ENCODE measurements around the gene SLC22A13. TPM values are rescaled to one million over a fixed set of nuclear protein-coding genes. Genes with fewer than 3 reads are reported as not detected.

SLC22A13 gene
- polyA plus RNA-seq, 1 donor from 2014 or later: not detected

DNA sequence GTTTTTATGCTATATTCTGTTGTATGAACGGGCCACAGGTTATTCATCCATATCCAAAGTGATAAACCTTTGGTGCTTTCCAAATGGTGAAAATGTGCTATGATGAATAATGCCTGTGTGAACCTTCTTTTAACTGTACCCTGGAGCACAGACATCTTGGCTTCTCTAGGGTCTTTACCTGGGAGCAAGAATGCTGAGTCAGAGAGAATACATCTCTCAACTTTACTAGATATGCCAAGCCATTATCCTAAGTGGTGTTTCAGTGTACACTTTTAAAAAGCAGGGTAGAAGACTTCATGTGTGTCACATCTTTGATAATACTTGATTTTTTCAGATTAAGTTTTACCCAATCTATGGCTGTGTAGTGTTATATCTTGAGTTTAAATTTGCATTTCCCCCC, 57.4 kb downstream of the SLC22A13 start:
- TF ChIP-seq EZH2 (IDR thresholded peaks at IDR 0.05; ENCODE audit: borderline replicate concordance, insufficient read depth, low read length, poor library complexity, severe bottlenecking): no peak
- no peak for TF ChIP-seq EP300 (conservative IDR thresholded peaks at IDR 0.05; ENCODE audit: poor library complexity, severe bottlenecking)
- TF ChIP-seq, protein P1, sequence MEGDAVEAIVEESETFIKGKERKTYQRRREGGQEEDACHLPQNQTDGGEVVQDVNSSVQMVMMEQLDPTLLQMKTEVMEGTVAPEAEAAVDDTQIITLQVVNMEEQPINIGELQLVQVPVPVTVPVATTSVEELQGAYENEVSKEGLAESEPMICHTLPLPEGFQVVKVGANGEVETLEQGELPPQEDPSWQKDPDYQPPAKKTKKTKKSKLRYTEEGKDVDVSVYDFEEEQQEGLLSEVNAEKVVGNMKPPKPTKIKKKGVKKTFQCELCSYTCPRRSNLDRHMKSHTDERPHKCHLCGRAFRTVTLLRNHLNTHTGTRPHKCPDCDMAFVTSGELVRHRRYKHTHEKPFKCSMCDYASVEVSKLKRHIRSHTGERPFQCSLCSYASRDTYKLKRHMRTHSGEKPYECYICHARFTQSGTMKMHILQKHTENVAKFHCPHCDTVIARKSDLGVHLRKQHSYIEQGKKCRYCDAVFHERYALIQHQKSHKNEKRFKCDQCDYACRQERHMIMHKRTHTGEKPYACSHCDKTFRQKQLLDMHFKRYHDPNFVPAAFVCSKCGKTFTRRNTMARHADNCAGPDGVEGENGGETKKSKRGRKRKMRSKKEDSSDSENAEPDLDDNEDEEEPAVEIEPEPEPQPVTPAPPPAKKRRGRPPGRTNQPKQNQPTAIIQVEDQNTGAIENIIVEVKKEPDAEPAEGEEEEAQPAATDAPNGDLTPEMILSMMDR (IDR thresholded peaks at IDR 0.05; ENCODE audit: poor library complexity, severe bottlenecking): no peak
- Histone ChIP-seq H3K4me3 (ENCODE audit: low read length) (no peak overlapping the region), H2AFZ (ENCODE audit: low read depth, low read length) (no peak overlapping the region), H4K20me1 (ENCODE audit: insufficient read depth) (no peaks in the 10 kb centered on the region), H3K27me3 (ENCODE audit: insufficient read depth, low read depth, low read length) (no peaks in the 10 kb centered on the region), H3K4me2 (ENCODE audit: low read length) (no peak overlapping the region), H3K9me3 (ENCODE audit: low read length) (no peaks in the 10 kb centered on the region), H3F3A (ENCODE audit: insufficient read depth, low read length, poor library complexity, severe bottlenecking) (no peaks in the 10 kb centered on the region), H3K9ac (ENCODE audit: low read length) (no peak overlapping the region), H3K9me2 (ENCODE audit: insufficient read depth, low read length) (no peaks in the 10 kb centered on the region), H3K27ac (ENCODE audit: low read length) (no peak overlapping the region), H3K79me2 (replicated peaks; ENCODE audit: insufficient read depth, low read length) (no peaks in the 10 kb centered on the region), H3K36me3 (ENCODE audit: insufficient read depth, low read length) (no peaks in the 10 kb centered on the region)

DNA sequence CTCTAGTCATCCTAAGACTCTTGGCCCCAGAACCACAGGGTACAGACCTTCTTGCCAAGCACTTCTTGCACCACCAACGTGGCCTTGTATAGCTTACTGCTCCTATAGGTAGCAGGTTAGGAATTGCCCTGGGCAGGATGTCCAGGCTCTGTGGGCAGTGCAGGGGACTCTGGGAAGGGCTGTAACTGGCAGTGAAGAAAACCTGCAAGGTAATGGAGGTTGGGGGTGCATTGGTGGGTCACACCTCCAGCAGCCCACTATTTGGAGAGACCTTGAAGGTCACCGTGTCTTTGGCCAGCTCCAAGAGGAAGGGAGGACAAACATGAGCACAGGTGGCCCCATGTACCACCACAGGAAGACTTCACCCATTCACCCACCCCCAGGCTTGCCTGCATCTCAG, 59.6 kb downstream of the SLC22A13 start:
- Histone ChIP-seq H3F3A (ENCODE audit: insufficient read depth, low read length, poor library complexity, severe bottlenecking) (no peaks in the 10 kb centered on the region), H3K36me3 (ENCODE audit: insufficient read depth, low read length) (no peaks in the 10 kb centered on the region), H3K9ac (ENCODE audit: low read length) (no peak overlapping the region), H3K9me3 (ENCODE audit: low read length) (no peaks in the 10 kb centered on the region), H2AFZ (ENCODE audit: low read depth, low read length) (no peak overlapping the region), H4K20me1 (ENCODE audit: insufficient read depth) (no peaks in the 10 kb centered on the region), H3K27ac (ENCODE audit: low read length) (no peak overlapping the region), H3K9me2 (ENCODE audit: insufficient read depth, low read length) (no peaks in the 10 kb centered on the region), H3K79me2 (replicated peaks; ENCODE audit: insufficient read depth, low read length) (no peaks in the 10 kb centered on the region), H3K27me3 (ENCODE audit: insufficient read depth, low read depth, low read length) (no peaks in the 10 kb centered on the region), H3K4me3 (ENCODE audit: low read length) (no peak overlapping the region), H3K4me2 (ENCODE audit: low read length) (no peak overlapping the region)
- TF ChIP-seq, protein P2, sequence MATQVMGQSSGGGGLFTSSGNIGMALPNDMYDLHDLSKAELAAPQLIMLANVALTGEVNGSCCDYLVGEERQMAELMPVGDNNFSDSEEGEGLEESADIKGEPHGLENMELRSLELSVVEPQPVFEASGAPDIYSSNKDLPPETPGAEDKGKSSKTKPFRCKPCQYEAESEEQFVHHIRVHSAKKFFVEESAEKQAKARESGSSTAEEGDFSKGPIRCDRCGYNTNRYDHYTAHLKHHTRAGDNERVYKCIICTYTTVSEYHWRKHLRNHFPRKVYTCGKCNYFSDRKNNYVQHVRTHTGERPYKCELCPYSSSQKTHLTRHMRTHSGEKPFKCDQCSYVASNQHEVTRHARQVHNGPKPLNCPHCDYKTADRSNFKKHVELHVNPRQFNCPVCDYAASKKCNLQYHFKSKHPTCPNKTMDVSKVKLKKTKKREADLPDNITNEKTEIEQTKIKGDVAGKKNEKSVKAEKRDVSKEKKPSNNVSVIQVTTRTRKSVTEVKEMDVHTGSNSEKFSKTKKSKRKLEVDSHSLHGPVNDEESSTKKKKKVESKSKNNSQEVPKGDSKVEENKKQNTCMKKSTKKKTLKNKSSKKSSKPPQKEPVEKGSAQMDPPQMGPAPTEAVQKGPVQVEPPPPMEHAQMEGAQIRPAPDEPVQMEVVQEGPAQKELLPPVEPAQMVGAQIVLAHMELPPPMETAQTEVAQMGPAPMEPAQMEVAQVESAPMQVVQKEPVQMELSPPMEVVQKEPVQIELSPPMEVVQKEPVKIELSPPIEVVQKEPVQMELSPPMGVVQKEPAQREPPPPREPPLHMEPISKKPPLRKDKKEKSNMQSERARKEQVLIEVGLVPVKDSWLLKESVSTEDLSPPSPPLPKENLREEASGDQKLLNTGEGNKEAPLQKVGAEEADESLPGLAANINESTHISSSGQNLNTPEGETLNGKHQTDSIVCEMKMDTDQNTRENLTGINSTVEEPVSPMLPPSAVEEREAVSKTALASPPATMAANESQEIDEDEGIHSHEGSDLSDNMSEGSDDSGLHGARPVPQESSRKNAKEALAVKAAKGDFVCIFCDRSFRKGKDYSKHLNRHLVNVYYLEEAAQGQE (IDR thresholded peaks at IDR 0.05; ENCODE audit: borderline replicate concordance): no peak
- TF ChIP-seq POLR2AphosphoS5 (IDR thresholded peaks at IDR 0.05) (no peak), RAD21 (conservative IDR thresholded peaks at IDR 0.05) (no peak), TAF1 (IDR thresholded peaks at IDR 0.05; ENCODE audit: low read depth) (no peak)

GRCh38 chr3:38327335-38328009, 61.9 kb downstream of the SLC22A13 start:
- no peak overlapping the region for H3K4me3 ChIP-seq (ENCODE audit: low read length)
- no peaks in the 10 kb centered on the region for H3K27me3 ChIP-seq (ENCODE audit: insufficient read depth, low read depth, low read length)
- no peaks in the 10 kb centered on the region for H3K79me2 ChIP-seq (replicated peaks; ENCODE audit: insufficient read depth, low read length)
- H3K9me3 ChIP-seq (ENCODE audit: low read length): no peaks in the 10 kb centered on the region
- no peak overlapping the region for H3K27ac ChIP-seq (ENCODE audit: low read length)
- TF ChIP-seq RAD21 (conservative IDR thresholded peaks at IDR 0.05) (no peak), EP300 (conservative IDR thresholded peaks at IDR 0.05; ENCODE audit: poor library complexity, severe bottlenecking) (no peak)
- H3K9me2 ChIP-seq (ENCODE audit: insufficient read depth, low read length): no peaks in the 10 kb centered on the region
- H3K9ac ChIP-seq (ENCODE audit: low read length): no peak overlapping the region
- H3K36me3 ChIP-seq (ENCODE audit: insufficient read depth, low read length): no peaks in the 10 kb centered on the region
- H3F3A ChIP-seq (ENCODE audit: insufficient read depth, low read length, poor library complexity, severe bottlenecking): no peaks in the 10 kb centered on the region
- H3K4me2 ChIP-seq (ENCODE audit: low read length): no peak overlapping the region
- H2AFZ ChIP-seq (ENCODE audit: low read depth, low read length): no peak overlapping the region
- no peaks in the 10 kb centered on the region for H4K20me1 ChIP-seq (ENCODE audit: insufficient read depth)

Small RNAs within 50 kb of the gene (small RNA-seq; reads per million reads assigned to genes)
- gene RNU6-235P: 0 reads per million in 3 experiments

Other genes with a start within 250 kb of the SLC22A13 start
- gene PLCD1, start 236.2 kb upstream of the SLC22A13 start, polyA plus RNA-seq: 4.6 and 7.6 TPM in 2 replicates
- gene DLEC1, start 226.6 kb upstream of the SLC22A13 start, polyA plus RNA-seq: 0.25 and 0.44 TPM in 2 replicates
- 59.1 and 66.2 TPM in 2 replicates for gene ACAA1, start 128.7 kb upstream of the SLC22A13 start, polyA plus RNA-seq
- 0.14 TPM in 1 of 2 replicates, not detected in the other for gene MYD88, start 127.2 kb upstream of the SLC22A13 start, polyA plus RNA-seq
- 49.9 and 50.8 TPM in 2 replicates for gene OXSR1, start 100.3 kb upstream of the SLC22A13 start, polyA plus RNA-seq
- gene SLC22A14, start 16.5 kb downstream of the SLC22A13 start, polyA plus RNA-seq: 0.16 and 0.25 TPM in 2 replicates
- 0.50 and 1.8 TPM in 2 replicates for gene XYLB, start 81.0 kb downstream of the SLC22A13 start, polyA plus RNA-seq
- 32.3 and 33.3 TPM in 2 replicates for gene ACVR2B, start 188.1 kb downstream of the SLC22A13 start, polyA plus RNA-seq
- gene EXOG, start 230.5 kb downstream of the SLC22A13 start, polyA plus RNA-seq: 44.4 and 45.6 TPM in 2 replicates

All from neural cell (in vitro differentiated cells).